Right lobe of liver (tissue), 6 donors: ENCODE measurements around the gene AP2M1. TPM values are rescaled to one million over a fixed set of nuclear protein-coding genes. Genes with fewer than 3 reads are reported as not detected.

ENCODE experiments used
- ATAC-seq, 4 donors: fragments of 200-7000 bp; cut with Tn5 transposase; one replicate each; pipeline ENCODE4 v1.9.1; 2020; ENCODE audit warnings: mild to moderate bottlenecking in 4 of 4, moderate library complexity in 4 of 4
- DNase-seq, 3 donors: peaks; one replicate each; pipeline ENCODE4 v3.0.0-alpha.2; 2020
- H3K27ac ChIP-seq, 3 donors: fragments of 200-600 bp; one replicate each; pipeline ENCODE4 v1.8.0; 2022
- H3K27me3 ChIP-seq, 2 donors: fragments of 200-600 bp; one replicate each; pipeline ENCODE4 v1.8.0; 2022
- H3K36me3 ChIP-seq, 4 donors: fragments of 200-600 bp; sonication (generic) in 1 of 4; one replicate each; pipeline versions ENCODE4 v1.5.1 to v1.8.0; 2017 to 2022; ENCODE audit warnings: control low read depth in 1 of 4
- H3K4me1 ChIP-seq, 4 donors: fragments of 200-600 bp; sonication (generic) in 1 of 4; one replicate each; pipeline versions ENCODE4 v1.5.1 to v1.8.0; 2017 to 2022; ENCODE audit warnings: control low read depth in 1 of 4
- H3K4me3 ChIP-seq, 3 donors: fragments of 200-600 bp; one replicate each; pipeline ENCODE4 v1.8.0; 2022
- H3K9me3 ChIP-seq, 4 donors: fragments of 200-600 bp; sonication (generic) in 1 of 4; one replicate each; pipeline versions ENCODE4 v1.5.1 to v1.8.0; 2017 to 2022; ENCODE audit warnings: control low read depth in 1 of 4
- CTCF ChIP-seq, 4 donors: fragments of 200-600 bp in 3 of 4; fragments of 450-650 bp in 1 of 4; IDR thresholded peaks; one replicate each; pipeline versions ENCODE4 v1.5.1 to v1.8.0; 2016 to 2022; ENCODE audit warnings: antibody characterized with exemption in 4 of 4, mild to moderate bottlenecking in 2 of 4
- POLR2A ChIP-seq: fragments of 450-650 bp; IDR thresholded peaks from one replicate; pipeline ENCODE4 v1.6.1; 2017; ENCODE audit warnings: antibody characterized with exemption, mild to moderate bottlenecking
- WGBS: methylation state at CpG from one replicate; pipeline ENCODE4 v1.1.6; 2018; ENCODE audit warnings: low coverage, low lambda C conversion rate; ENCODE audit not compliant: insufficient coverage; ENCODE audit errors: missing lambda C conversion rate; 5-methylcytosine and 5-hydroxymethylcytosine counted together
- intact Hi-C, 2 donors: fragments of 100-400 bp; cut with DNase I; formaldehyde crosslinking; loops; one replicate each; pipeline versions ENCODE4 v1.11.2 to v1.14.1; 2022
- total RNA-seq, 6 experiments: library from RNA; depleted of rRNA in 2 of 6; stranded (reverse); fragments of >200 nt in 2 of 6; fragmentation: NEBNext Ultra II Directional in 3 of 6; extraction: Animal tissue kit (Norgen Biotek cat#: 25700) in 3 of 6; gene quantifications; one replicate each; pipeline versions ENCODE4 v1.1.0 to v1.2.4, GENCODE V29; 2016 to 2023
- donor health status: DM: no; HTN: yes; CAD: no.
- donor health status: DM: no; HTN: no; CAD: no.
- donor health status: DM: no; HTN: no; CAD: no.
- donor health status: DM: no; HTN: yes; CAD: no.
- donor health status: DM: no; HTN: yes; CAD: no.

The AP2M1 gene
- total RNA-seq, 6 experiments from 2014 or later, result 87.4 to 119 (median 105) TPM

GRCh38 chr3:184133840-184134745 is 40.6 kb upstream of the AP2M1 start:
- Histone ChIP-seq H3K27me3 (no peaks in the 10 kb centered on the region), H3K4me3 (peak overlapping the region; percentile 85 to 90 (median 88)), H3K9me3 (no peaks in the 10 kb centered on the region), H3K27ac (peak overlapping the region; percentile 60 to 88 (median 64)), H3K4me1 (peaks cover 0 to 11% (median 3%) of the 10 kb centered on the region in 4 donors), H3K36me3 (peaks cover 0 to 5% (median 2%) of the 10 kb centered on the region in 4 donors)
- DNase-seq (peak; percentile 89 to 95 (median 95)), ATAC-seq (peak; percentile 78 to 89 (median 84))
- TF ChIP-seq POLR2A, result peak; percentile 59
- no peak for TF ChIP-seq CTCF (IDR thresholded peaks at IDR 0.05)
- WGBS, result 1% methylated on average over 34 of the region's 37 CpGs
- intact Hi-C loops, result no loop called here

DNA sequence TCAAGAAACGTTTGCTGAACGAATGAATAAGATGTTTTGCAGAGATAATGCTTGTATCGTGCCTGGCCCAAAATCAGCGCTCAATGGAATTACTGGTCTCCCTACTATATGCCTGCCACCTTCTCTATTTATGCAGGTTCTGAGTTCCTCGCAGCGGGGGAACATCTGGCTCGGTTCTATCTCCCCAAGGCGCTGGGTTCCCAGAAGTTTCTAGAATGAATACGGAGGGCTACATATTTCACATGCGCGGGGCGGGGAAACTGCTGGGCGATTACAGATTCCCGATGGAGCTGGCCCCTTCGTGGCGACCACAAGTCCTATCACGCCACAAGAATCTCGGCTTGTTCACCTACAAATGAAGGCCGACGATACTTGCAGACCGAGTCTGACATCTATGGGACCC is 39.9 kb upstream of the AP2M1 start:
- 0% methylated on average over 16 of the region's 21 CpGs for WGBS
- Histone ChIP-seq H3K9me3 (no peaks in the 10 kb centered on the region), H3K4me1 (peaks cover 0 to 11% (median 3%) of the 10 kb centered on the region in 4 donors), H3K27ac (peak overlapping the region; percentile 60 to 88 (median 64)), H3K4me3 (peak overlapping the region; percentile 85 to 90 (median 88)), H3K36me3 (peaks cover 0 to 5% (median 2%) of the 10 kb centered on the region in 4 donors), H3K27me3 (no peaks in the 10 kb centered on the region)
- TF ChIP-seq POLR2A (no peak), CTCF (IDR thresholded peaks at IDR 0.05) (no peak)
- ATAC-seq (peak in 3 of 4 donors; percentile 22 to 41 (median 30)), DNase-seq (no peak)
- intact Hi-C loops, result no loop called here

DNA sequence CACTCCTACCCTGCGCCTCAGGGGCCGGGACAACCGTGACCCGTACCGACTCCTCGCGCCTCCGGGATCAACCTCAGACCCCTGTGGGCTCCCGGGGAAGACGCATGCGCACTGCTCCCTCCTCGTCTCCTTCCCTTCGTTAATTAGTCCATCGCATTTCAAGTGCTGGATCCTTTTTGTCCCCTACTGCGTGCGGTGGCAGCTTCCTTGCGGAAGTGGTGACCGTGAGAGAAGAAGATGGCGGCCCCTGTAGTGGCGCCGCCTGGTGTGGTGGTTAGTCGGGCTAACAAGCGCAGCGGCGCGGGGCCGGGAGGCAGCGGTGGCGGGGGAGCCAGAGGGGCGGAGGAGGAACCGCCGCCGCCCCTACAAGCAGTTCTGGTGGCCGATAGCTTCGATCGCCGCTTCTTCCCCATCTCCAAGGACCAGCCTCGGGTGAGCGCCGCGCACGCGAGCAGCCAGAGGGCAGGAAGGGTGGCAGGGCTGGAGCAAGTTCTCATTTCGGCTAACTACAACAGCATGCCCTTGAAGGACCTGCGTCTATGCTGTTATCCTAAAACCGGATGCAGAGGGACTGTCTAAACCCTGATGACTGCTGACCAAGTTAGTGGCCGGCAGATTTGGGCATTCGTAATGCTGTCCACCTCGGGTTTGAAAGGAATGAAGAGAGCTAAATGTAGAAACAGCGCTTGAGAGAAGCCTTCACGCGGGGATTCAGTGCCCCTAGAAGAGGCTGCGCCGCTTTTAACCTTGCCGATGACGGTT is 39.3 kb upstream of the AP2M1 start, which contains the start of gene EIF2B5:
Gene EIF2B5, plus strand, starts transcription at position 210 of the 762 bp plus-strand sequence. Its CDS starts 28 bp downstream, at position 238.
- Histone ChIP-seq H3K4me3 (peak within 1 kb of the TSS; percentile 85 to 90 (median 88)), H3K27ac (peak within 1 kb of the TSS; percentile 60 to 88 (median 64)), H3K27me3 (no peaks in the 10 kb centered on the region), H3K4me1 (peaks cover 0 to 11% (median 3%) of the 10 kb centered on the region in 4 donors), H3K36me3 (peaks cover 0 to 9% (median 2%) of the 10 kb centered on the region in 4 donors), H3K9me3 (no peaks in the 10 kb centered on the region)
- intact Hi-C loops, result no loop called here
- 0% methylated on average over 27 of the region's 56 CpGs for WGBS
- TF ChIP-seq CTCF (IDR thresholded peaks at IDR 0.05) (peak; percentile 12 to 47 (median 34)), POLR2A (peak; percentile 71)
- DNase-seq (peak; percentile 92 to 96 (median 94)), ATAC-seq (peak; percentile 91 to 92 (median 92))

DNA sequence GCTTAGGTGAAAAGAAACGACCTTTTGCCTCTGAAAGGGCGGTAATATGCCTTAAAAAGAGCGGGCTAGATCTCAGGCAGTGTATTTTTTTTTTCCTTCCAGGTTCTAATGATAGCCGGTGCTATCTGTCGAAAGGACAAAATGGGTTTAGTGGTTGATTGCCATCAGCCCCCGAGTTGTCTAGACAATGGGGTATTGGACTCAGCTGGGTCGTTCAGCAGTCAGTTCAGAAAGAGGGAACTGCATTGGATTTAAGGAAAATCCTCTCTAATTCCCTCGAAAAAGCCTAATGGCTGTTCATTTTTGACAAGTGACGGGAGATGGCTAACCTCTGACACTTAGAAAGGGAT is 38.8 kb upstream of the AP2M1 start:
- intact Hi-C loops, result no loop called here
- no peak for ATAC-seq
- TF ChIP-seq POLR2A (no peak), CTCF (IDR thresholded peaks at IDR 0.05) (no peak)
- peaks cover 0 to 15% (median 7%) of the 10 kb centered on the region in 4 donors for H3K36me3 ChIP-seq
- peak overlapping the region; percentile 85 to 90 (median 88) for H3K4me3 ChIP-seq
- 0% methylated on average over 9 of the region's 9 CpGs for WGBS
- DNase-seq, result no peak
- no peaks in the 10 kb centered on the region for H3K9me3 ChIP-seq
- peak overlapping the region; percentile 60 to 88 (median 64) for H3K27ac ChIP-seq
- H3K4me1 ChIP-seq, result peaks cover 0 to 11% (median 3%) of the 10 kb centered on the region in 4 donors
- no peaks in the 10 kb centered on the region for H3K27me3 ChIP-seq
